ENCODE measurements around the gene TACC2.

Gene TACC2

GRCh38 chr10:122029499-122030199 lies 40.7 kb downstream of the TACC2 start:
- DNase-seq (ENCODE audit: low read depth) = no peak
- 0 out of 2 replicates have a peak, but pooled peaks have one; percentile 10 for TF ChIP-seq CTCF (IDR thresholded peaks at IDR 0.05; ENCODE audit: control insufficient read depth, extremely low read depth, insufficient read depth)
- H3K4me3 ChIP-seq (ENCODE audit: low read depth, low read length) = no peak overlapping the region

DNA sequence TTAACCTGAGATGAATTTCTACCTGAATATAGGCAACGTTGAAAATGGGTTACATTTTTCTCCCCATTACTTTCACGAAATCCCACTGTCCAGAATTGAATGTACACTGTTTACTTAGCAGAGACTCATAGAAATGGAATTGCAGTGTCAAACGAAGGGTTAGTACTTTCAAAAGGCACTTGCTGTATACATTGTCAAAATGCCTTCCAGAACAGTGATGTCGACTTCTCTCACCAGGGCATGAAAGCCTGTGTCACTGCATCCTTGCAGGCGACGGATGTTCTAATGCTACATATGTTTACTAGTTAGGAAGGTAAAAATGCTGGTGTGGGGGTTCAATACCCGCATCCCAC lies 41.2 kb downstream of the TACC2 start:
- no peak overlapping the region for H3K4me3 ChIP-seq (ENCODE audit: low read depth, low read length)
- DNase-seq (ENCODE audit: low read depth) = no peak
- TF ChIP-seq CTCF (IDR thresholded peaks at IDR 0.05; ENCODE audit: control insufficient read depth, extremely low read depth, insufficient read depth) = no peak

GRCh38 chr10:122033224-122033926 lies 44.4 kb downstream of the TACC2 start:
- H3K4me3 ChIP-seq (ENCODE audit: low read depth, low read length) = no peak overlapping the region
- no peak for DNase-seq (ENCODE audit: low read depth)
- no peak for TF ChIP-seq CTCF (IDR thresholded peaks at IDR 0.05; ENCODE audit: control insufficient read depth, extremely low read depth, insufficient read depth)

DNA sequence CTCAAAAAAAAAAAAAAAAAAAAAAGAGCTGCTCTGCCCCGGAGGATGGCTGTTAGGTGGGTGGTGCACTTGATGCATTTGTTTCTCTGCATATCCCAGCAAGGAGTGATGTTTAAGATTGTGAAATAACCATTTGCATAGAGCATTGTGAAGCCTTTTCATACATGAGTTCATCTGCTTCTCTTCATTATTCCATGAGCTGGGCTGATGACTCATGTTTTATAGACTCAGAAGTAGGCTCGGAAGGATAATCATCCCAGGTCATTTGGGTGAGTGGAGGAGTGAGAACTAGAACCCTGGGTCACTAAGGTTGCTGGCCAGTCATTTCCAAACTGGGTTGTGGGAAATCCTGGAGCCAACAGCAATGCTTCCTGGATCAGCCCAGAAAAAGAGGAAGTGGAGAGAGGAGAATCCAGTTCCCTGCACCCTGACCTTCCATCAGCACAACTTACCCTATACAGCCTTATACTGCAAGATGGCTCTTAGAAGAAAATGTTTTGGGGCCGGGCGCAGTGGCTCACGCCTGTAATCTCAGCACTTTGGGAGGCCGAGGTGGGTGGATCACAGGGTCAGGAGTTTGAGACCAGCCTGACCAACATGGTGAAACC lies 45.3 kb downstream of the TACC2 start:
- no peak for DNase-seq (ENCODE audit: low read depth)

DNA sequence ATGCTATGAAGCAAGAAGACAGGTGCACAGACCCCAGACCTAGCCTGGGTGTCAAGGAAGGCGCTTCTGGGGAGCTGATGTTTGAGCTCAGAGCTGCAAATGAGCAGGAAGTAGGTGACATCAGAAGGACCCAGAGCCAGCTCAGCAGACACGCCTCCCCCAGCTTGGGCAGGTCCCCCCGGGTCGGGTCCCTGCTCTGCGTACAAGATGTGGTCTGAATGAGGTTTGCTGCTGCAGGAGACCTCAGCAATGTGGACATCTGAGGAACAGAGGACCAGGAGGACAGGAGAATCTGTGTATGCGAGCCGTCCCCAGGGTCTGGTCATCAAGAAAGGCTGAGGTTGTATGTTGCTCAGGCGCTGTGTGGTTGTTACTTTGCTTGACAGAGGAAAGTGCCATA lies 51.8 kb downstream of the TACC2 start:
- TF ChIP-seq CTCF (IDR thresholded peaks at IDR 0.05; ENCODE audit: control insufficient read depth, extremely low read depth, insufficient read depth) = no peak
- no peak for DNase-seq (ENCODE audit: low read depth)

More for the DNA sequence above, 45.3 kb downstream of the TACC2 start:
- no peak for TF ChIP-seq CTCF (IDR thresholded peaks at IDR 0.05; ENCODE audit: control insufficient read depth, extremely low read depth, insufficient read depth)
- no peak overlapping the region for H3K4me3 ChIP-seq (ENCODE audit: low read depth, low read length)

DNA sequence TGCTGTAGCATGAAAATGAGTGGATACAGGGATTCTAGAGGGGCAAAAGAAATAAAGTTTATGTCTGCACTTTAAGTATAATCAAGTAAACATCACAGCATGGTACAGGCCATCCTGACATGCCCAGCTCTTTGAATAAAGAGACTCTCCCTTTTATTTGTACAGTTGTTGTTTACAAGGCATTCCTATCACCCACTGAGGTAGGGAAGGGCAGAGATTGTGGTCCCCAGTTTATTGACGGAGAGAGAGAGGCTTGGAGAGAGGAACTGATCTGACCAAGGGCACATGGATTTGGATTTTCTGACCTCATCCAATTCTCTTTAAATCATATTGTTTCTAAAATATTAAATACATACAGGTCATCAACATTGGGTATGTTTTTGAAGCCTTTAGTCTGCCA lies 53.9 kb downstream of the TACC2 start:
- no peak for TF ChIP-seq CTCF (IDR thresholded peaks at IDR 0.05; ENCODE audit: control insufficient read depth, extremely low read depth, insufficient read depth)
- H3K4me3 ChIP-seq (ENCODE audit: low read depth, low read length) = no peak overlapping the region

More for the DNA sequence above, 51.8 kb downstream of the TACC2 start:
- H3K4me3 ChIP-seq (ENCODE audit: low read depth, low read length) = no peak overlapping the region

More for the DNA sequence above, 53.9 kb downstream of the TACC2 start:
- DNase-seq (ENCODE audit: low read depth) = no peak

Data from LNCaP clone FGC (cell line).